Kidney (tissue), 14 donors: ENCODE measurements around the gene RAN. TPM values are rescaled to one million over a fixed set of nuclear protein-coding genes. Genes with fewer than 3 reads are reported as not detected.

ENCODE experiments used
- DNase-seq, 5 donors: peaks; one replicate each; pipeline ENCODE4 v3.0.0-alpha.2; 2013 to 2020
- FAIRE-seq: peaks from 2 replicates; lab custom pipeline; 2012; peaks lifted over from hg19 to GRCh38; lab: Jason Lieb, UNC
- H3K27ac ChIP-seq, 2 donors: one replicate each; pipeline ENCODE4 v1.7.0; 2013; ENCODE audit warnings: low read depth in 2 of 2, low read length in 2 of 2, inconsistent platforms in 1 of 2
- H3K27me3 ChIP-seq: one replicate; pipeline ENCODE4 v1.7.1; 2013; ENCODE audit warnings: low read length, inconsistent platforms; ENCODE audit not compliant: control insufficient read depth, insufficient read depth
- H3K36me3 ChIP-seq, 3 donors: one replicate each; pipeline versions ENCODE4 v1.7.0 to v1.7.1; 2013; ENCODE audit warnings: low read length in 3 of 3, control low read depth in 1 of 3, inconsistent platforms in 1 of 3; ENCODE audit not compliant: insufficient read depth in 3 of 3, control insufficient read depth in 2 of 3
- H3K4me1 ChIP-seq, 3 donors: one replicate each; pipeline versions ENCODE4 v1.7.0 to v1.7.1; 2013; ENCODE audit warnings: low read length in 3 of 3, inconsistent platforms in 1 of 3, low read depth in 1 of 3; ENCODE audit not compliant: control insufficient read depth in 2 of 3, insufficient read depth in 2 of 3
- H3K4me3 ChIP-seq, 3 donors: one replicate each; pipeline versions ENCODE4 v1.7.0 to v1.8.1; 2013; ENCODE audit warnings: low read length in 3 of 3, control low read depth in 1 of 3, inconsistent platforms in 1 of 3
- H3K9ac ChIP-seq, 3 donors: one replicate each; pipeline versions ENCODE4 v1.7.0 to v1.7.1; 2013; ENCODE audit warnings: low read length in 3 of 3, control low read depth in 1 of 3, inconsistent platforms in 1 of 3
- H3K9me3 ChIP-seq, 3 donors: one replicate each; pipeline versions ENCODE4 v1.7.0 to v1.7.1; 2013; ENCODE audit warnings: low read length in 3 of 3, control low read depth in 1 of 3, inconsistent platforms in 1 of 3; ENCODE audit not compliant: control insufficient read depth in 2 of 3, insufficient read depth in 1 of 3
- intact Hi-C: fragments of 100-400 bp; cut with DNase I; formaldehyde crosslinking; loops from one replicate; pipeline ENCODE4 v1.11.1; 2022
- polyA plus RNA-seq: library from polyadenylated mRNA; stranded (reverse); fragments of 350-450 nt; fragmentation: Illumina TruSeq; extraction: RNeasy Lipid Tissue Mini Kit (QIAGEN cat#74804); gene quantifications from one replicate; pipeline ENCODE4 v1.2.3, GENCODE V29; 2014; ENCODE audit warnings: low read depth, low replicate concordance; ENCODE audit not compliant: insufficient read depth
- total RNA-seq: library from RNA; stranded (reverse); fragmentation: NEBNext Ultra II Directional; extraction: Animal tissue kit (Norgen Biotek cat#: 25700); gene quantifications from one replicate; pipeline ENCODE4 v1.2.1, GENCODE V29; 2021
- TF ChIP-seq, protein P1 (sequence below): IDR thresholded peaks from 3 replicates; pipeline ENCODE4 v1.5.1; 2012; ENCODE audit warnings: mild to moderate bottlenecking, moderate library complexity, borderline replicate concordance; ENCODE audit not compliant: insufficient read depth; ENCODE audit errors: extremely low read depth
- donor health status: control.
- donor health status: control.
- donor health status: control.
- donor health status: control.
- donor health status: control.
- donor health status: DM: yes; HTN: yes; CAD: no.
- donor health status: Normal renal cell carcinoma (clear cell type).

Gene RAN
- total and polyA plus RNA-seq, 2 donors from 2014 or later, result 369 to 422 TPM

DNA sequence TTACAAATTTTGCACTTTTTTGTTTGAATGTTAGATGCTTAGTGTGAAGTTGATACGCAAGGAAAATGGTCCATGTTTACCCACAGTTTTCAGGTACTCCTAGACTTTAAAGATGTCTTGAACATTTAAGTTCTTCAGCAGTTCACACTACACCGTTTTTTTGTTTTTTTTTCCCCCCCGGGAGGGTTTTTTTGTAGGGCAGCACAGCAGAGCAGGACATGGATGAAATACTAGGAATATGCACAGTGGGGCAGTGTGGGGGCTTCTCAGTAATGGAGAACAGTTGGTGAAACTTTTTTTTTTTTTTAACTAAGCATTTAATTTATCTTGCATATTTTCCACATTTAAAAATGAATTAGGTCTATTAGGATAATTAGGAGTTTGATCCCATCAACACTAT lies 4.9 kb downstream of the RAN start:
- no peak for DNase-seq
- H3K27me3 ChIP-seq, result no peaks in the 10 kb centered on the region
- H3K27ac ChIP-seq, result no peak overlapping the region
- no peak overlapping the region for H3K4me3 ChIP-seq
- peaks cover 3 to 11% (median 11%) of the 10 kb centered on the region in 3 donors for H3K4me1 ChIP-seq
- H3K9ac ChIP-seq, result no peak overlapping the region
- H3K9me3 ChIP-seq, result no peaks in the 10 kb centered on the region
- H3K36me3 ChIP-seq, result peaks cover 18 to 34% (median 21%) of the 10 kb centered on the region in 3 donors
- intact Hi-C loops, result no loop called here
- TF ChIP-seq, protein P1, sequence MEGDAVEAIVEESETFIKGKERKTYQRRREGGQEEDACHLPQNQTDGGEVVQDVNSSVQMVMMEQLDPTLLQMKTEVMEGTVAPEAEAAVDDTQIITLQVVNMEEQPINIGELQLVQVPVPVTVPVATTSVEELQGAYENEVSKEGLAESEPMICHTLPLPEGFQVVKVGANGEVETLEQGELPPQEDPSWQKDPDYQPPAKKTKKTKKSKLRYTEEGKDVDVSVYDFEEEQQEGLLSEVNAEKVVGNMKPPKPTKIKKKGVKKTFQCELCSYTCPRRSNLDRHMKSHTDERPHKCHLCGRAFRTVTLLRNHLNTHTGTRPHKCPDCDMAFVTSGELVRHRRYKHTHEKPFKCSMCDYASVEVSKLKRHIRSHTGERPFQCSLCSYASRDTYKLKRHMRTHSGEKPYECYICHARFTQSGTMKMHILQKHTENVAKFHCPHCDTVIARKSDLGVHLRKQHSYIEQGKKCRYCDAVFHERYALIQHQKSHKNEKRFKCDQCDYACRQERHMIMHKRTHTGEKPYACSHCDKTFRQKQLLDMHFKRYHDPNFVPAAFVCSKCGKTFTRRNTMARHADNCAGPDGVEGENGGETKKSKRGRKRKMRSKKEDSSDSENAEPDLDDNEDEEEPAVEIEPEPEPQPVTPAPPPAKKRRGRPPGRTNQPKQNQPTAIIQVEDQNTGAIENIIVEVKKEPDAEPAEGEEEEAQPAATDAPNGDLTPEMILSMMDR, result no peak
- no peak for FAIRE-seq

DNA sequence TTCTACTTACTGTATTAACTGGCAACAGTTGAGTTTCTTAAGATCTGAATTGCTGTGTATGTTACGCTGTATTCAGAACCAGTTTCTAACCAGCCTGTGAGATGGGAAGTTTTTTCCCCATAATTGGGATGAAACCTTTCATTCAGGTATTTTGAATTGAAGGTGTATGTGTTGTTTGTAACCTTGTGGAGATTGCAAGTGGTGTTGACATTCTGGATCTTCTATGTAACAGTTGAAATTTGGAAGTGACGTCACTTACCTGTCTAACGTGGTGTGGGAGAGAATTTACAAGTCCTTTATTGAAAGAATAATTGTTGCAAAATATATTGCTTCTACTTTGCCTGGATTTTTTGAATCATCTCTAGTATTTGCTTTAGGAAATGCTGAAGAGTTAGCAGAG lies 5.5 kb downstream of the RAN start:
- peaks cover 3 to 11% (median 11%) of the 10 kb centered on the region in 3 donors for H3K4me1 ChIP-seq
- TF ChIP-seq, protein P1, result no peak
- no peak overlapping the region for H3K27ac ChIP-seq
- H3K27me3 ChIP-seq, result no peaks in the 10 kb centered on the region
- H3K36me3 ChIP-seq, result peaks cover 18 to 34% (median 21%) of the 10 kb centered on the region in 3 donors
- intact Hi-C loops, result no loop called here
- no peaks in the 10 kb centered on the region for H3K9me3 ChIP-seq
- H3K9ac ChIP-seq, result no peak overlapping the region
- no peak overlapping the region for H3K4me3 ChIP-seq
- DNase-seq, result no peak
- no peak for FAIRE-seq

DNA sequence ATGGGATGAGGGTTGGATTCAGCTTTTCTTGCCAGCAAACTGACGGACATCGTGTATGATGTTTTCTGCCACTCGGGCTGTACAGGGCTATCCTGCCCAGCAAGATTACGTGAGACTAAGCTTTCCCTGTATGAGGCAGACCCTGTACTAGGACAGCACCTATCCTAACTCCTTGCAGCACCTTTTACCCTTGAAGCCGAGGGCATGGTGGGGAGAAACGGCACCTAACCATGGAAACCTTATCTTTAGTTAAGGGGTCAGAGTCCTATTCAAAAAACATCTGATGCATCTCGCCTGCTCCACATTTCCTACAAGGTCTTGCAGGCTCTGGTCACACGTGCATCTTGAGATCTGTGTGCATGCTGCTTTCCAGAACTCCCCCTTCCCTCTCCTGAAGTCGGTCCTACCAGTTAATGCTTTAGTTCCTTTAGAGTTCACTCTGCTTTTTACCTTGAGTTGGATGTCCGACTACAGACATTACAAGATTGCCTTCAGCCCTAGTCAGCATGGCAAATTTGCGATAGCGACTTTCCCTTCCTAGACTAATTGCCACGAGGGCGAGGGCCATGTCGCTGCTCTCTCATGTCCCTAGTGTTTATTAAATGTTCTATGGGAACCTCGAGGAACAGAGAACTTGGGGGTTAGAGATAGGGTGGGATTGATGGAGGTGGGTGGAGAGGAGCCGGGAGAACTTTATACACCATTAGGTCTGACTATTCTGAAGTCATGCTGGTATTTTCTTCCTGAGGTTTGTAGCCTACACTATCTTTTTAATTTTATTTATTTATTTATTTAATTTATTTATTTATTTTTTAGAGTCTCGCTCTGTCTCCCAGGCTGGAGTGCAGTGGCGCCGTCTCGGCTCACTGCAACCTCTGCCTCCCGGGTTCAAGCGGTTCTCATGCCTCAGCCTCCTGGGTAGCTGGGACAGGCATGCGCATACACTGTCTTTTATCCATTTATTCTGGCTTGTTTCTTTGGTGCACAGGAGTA lies 6.6 kb downstream of the RAN start:
- no peak overlapping the region for H3K9ac ChIP-seq
- TF ChIP-seq, protein P1, result no peak
- H3K36me3 ChIP-seq, result peaks cover 15 to 30% (median 21%) of the 10 kb centered on the region in 3 donors
- H3K27me3 ChIP-seq, result no peaks in the 10 kb centered on the region
- DNase-seq (peak in 1 of 5 donors; percentile 11), FAIRE-seq (no peak)
- no peaks in the 10 kb centered on the region for H3K9me3 ChIP-seq
- no peak overlapping the region for H3K4me3 ChIP-seq
- H3K27ac ChIP-seq, result no peak overlapping the region
- intact Hi-C loops, result no loop called here
- peaks cover 1 to 5% (median 3%) of the 10 kb centered on the region in 3 donors for H3K4me1 ChIP-seq
